ENCODE measurements around the gene NEK4. TPM values are rescaled to one million over a fixed set of nuclear protein-coding genes. Genes with fewer than 3 reads are reported as not detected.

Gene NEK4
- total RNA-seq, 1 experiment from 2014 or later = 40.5 TPM

- H3K36me3 ChIP-seq (ENCODE audit: control insufficient read depth, insufficient read depth, low read length) = no peaks in the 10 kb centered on the region
- no TSS peak for BruUV-seq (replicated peaks)
- peak; percentile 50 to 56 for DNase-seq
Measured at GRCh38 chr3:52704611-52705437, 65.9 kb downstream of the NEK4 start.

GRCh38 chr3:52703341-52703740, 67.4 kb downstream of the NEK4 start:
- no peak for TF ChIP-seq CTCF (IDR thresholded peaks at IDR 0.05; ENCODE audit: insufficient read depth in 1 of 2, low read depth in 1 of 2, low read length in 1 of 2, severe bottlenecking in 1 of 2, unreplicated experiment in 1 of 2)
- no peak overlapping the region for H3K4me3 ChIP-seq (ENCODE audit: low read depth, low read length)
- Mint-ChIP-seq H3K36me3 (ENCODE audit: insufficient read depth, unreplicated experiment) (peaks cover 21% of the 10 kb centered on the region), H3K27ac (ENCODE audit: unreplicated experiment) (no peak overlapping the region), H3K27me3 (ENCODE audit: insufficient read depth, unreplicated experiment) (no peaks in the 10 kb centered on the region), H3K4me3 (ENCODE audit: unreplicated experiment) (no peak overlapping the region), H3K9me3 (ENCODE audit: unreplicated experiment) (no peaks in the 10 kb centered on the region), H3K4me1 (ENCODE audit: low read depth, unreplicated experiment) (peaks cover 7% of the 10 kb centered on the region)
- H3K27me3 ChIP-seq (replicated peaks; ENCODE audit: control insufficient read depth, insufficient read depth, low read length) = no peaks in the 10 kb centered on the region
- ChIA-PET CTCF (no interaction called here), POLR2A (no interaction called here)
- H3K36me3 ChIP-seq (ENCODE audit: control insufficient read depth, insufficient read depth, low read length) = no peaks in the 10 kb centered on the region
- H3K4me1 ChIP-seq = peaks cover 9% of the 10 kb centered on the region; the same call in 1 of the 2 replicates
- no TSS peak for BruUV-seq (replicated peaks)
- H3K9me3 ChIP-seq = no peaks in the 10 kb centered on the region
- intact Hi-C loops (cut with micrococcal nuclease; ENCODE audit: unreplicated experiment) = no loop called here
- DNase-seq = no peak

More at GRCh38 chr3:52704611-52705437, 65.9 kb downstream of the NEK4 start:
- no peak for TF ChIP-seq CTCF (IDR thresholded peaks at IDR 0.05; ENCODE audit: insufficient read depth in 1 of 2, low read depth in 1 of 2, low read length in 1 of 2, severe bottlenecking in 1 of 2, unreplicated experiment in 1 of 2)
- POLR2A ChIA-PET = interaction anchor here (1.8 kb wide), 1 partner anchor 16 kb away, joined by 7 read pairs; no protein-coding TSS in a partner anchor
- CTCF ChIA-PET = no interaction called here
- Mint-ChIP-seq H3K27ac (ENCODE audit: unreplicated experiment) (peak overlapping the region; percentile 95), H3K36me3 (ENCODE audit: insufficient read depth, unreplicated experiment) (peaks cover 27% of the 10 kb centered on the region), H3K4me1 (ENCODE audit: low read depth, unreplicated experiment) (peaks cover 7% of the 10 kb centered on the region), H3K9me3 (ENCODE audit: unreplicated experiment) (no peaks in the 10 kb centered on the region), H3K27me3 (ENCODE audit: insufficient read depth, unreplicated experiment) (no peaks in the 10 kb centered on the region), H3K4me3 (ENCODE audit: unreplicated experiment) (peak overlapping the region; percentile 96)
- Histone ChIP-seq H3K4me1 (peaks cover 9% of the 10 kb centered on the region; the same call in 1 of the 2 replicates), H3K4me3 (ENCODE audit: low read depth, low read length) (peak overlapping the region; percentile 90), H3K27me3 (replicated peaks; ENCODE audit: control insufficient read depth, insufficient read depth, low read length) (no peaks in the 10 kb centered on the region), H3K9me3 (no peaks in the 10 kb centered on the region)
- intact Hi-C loops (cut with micrococcal nuclease; ENCODE audit: unreplicated experiment) = no loop called here

DNA sequence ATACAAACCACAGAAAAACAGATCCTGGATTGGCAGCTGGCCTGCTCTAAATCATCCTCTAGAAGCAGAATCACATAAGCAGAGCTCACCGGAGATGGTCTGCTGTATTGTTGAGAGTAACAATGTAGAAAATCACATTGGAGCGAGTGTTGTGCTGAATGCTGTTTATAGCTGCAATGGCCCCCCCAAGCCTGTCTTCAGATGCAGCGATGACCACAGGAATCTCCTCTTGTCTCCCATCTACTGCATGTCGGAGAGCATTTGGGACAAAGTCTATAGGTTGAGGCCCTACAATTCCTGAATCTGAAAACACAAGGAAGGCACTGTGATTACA, 73.1 kb downstream of the NEK4 start:
- CTCF ChIA-PET = interaction anchor here (0.6 kb wide), 1 partner anchor 145 kb away, joined by 4 read pairs; no protein-coding TSS in a partner anchor
- DNase-seq = no peak
- H3K27me3 ChIP-seq (replicated peaks; ENCODE audit: control insufficient read depth, insufficient read depth, low read length) = no peaks in the 10 kb centered on the region
- no peak overlapping the region for H3K4me3 Mint-ChIP-seq (ENCODE audit: unreplicated experiment)
- H3K27ac Mint-ChIP-seq (ENCODE audit: unreplicated experiment) = no peak overlapping the region
- H3K9me3 ChIP-seq = no peaks in the 10 kb centered on the region
- POLR2A ChIA-PET = no interaction called here
- H3K4me1 Mint-ChIP-seq (ENCODE audit: low read depth, unreplicated experiment) = no peaks in the 10 kb centered on the region
- BruUV-seq (replicated peaks) = no TSS peak
- peaks cover 1% of the 10 kb centered on the region; the same call in 1 of the 2 replicates for H3K36me3 ChIP-seq (ENCODE audit: control insufficient read depth, insufficient read depth, low read length)
- H3K9me3 Mint-ChIP-seq (ENCODE audit: unreplicated experiment) = no peaks in the 10 kb centered on the region
- no peak for TF ChIP-seq CTCF (IDR thresholded peaks at IDR 0.05; ENCODE audit: insufficient read depth in 1 of 2, low read depth in 1 of 2, low read length in 1 of 2, severe bottlenecking in 1 of 2, unreplicated experiment in 1 of 2)
- no peaks in the 10 kb centered on the region for H3K4me1 ChIP-seq
- intact Hi-C loops (cut with micrococcal nuclease; ENCODE audit: unreplicated experiment) = no loop called here
- H3K36me3 Mint-ChIP-seq (ENCODE audit: insufficient read depth, unreplicated experiment) = peaks cover 71% of the 10 kb centered on the region
- H3K4me3 ChIP-seq (ENCODE audit: low read depth, low read length) = no peak overlapping the region
- H3K27me3 Mint-ChIP-seq (ENCODE audit: insufficient read depth, unreplicated experiment) = no peaks in the 10 kb centered on the region

Data from Caco-2 (cell line).